HEK293 (cell line): ENCODE measurements around the gene HNRNPA2B1.

ENCODE experiments used
- CTCF ChIA-PET: fragments of 350-600 bp; formaldehyde crosslinking; extraction: SDS; loops from one replicate; lab custom pipeline; 2021; ENCODE audit warnings: antibody characterized with exemption; lab: Yijun Ruan, JAX
- POLR2A ChIA-PET: fragments of 300-600 bp; formaldehyde crosslinking; extraction: SDS; loops from one replicate; lab custom pipeline; 2020; ENCODE audit warnings: antibody characterized with exemption, inconsistent platforms; lab: Yijun Ruan, JAX
- H3K27ac ChIP-seq: fragments of 200-500 bp; sonication (Bioruptor generic); 2 replicates; pipeline ENCODE4 v1.5.1; 2014; ENCODE audit warnings: low read depth, low read length, control low read depth, inconsistent platforms; ENCODE audit errors: extremely low read depth
- H3K36me3 ChIP-seq, 2 experiments: fragments of 200-500 bp in 1 of 2; sonication (Bioruptor generic) in 1 of 2; 1 replicate in 1 of 2; 2 replicates in 1 of 2; pipeline ENCODE4 v1.5.1; 2014 to 2017; ENCODE audit warnings: inconsistent platforms in 2 of 2, low read length in 2 of 2; ENCODE audit not compliant: control insufficient read depth in 2 of 2, insufficient read depth in 1 of 2
- H3K4me1 ChIP-seq: fragments of 200-500 bp; sonication (Bioruptor generic); 2 replicates; pipeline ENCODE4 v1.5.1; 2014; ENCODE audit warnings: mild to moderate bottlenecking, low read length, inconsistent platforms; ENCODE audit not compliant: control insufficient read depth, insufficient read depth
- H3K4me3 ChIP-seq: 2 replicates; pipeline ENCODE4 v1.5.1; 2011; ENCODE audit warnings: low read depth, mild to moderate bottlenecking, control low read depth, low read length, moderate library complexity
- H3K9me3 ChIP-seq: fragments of 200-500 bp; sonication (Bioruptor generic); 2 replicates; pipeline ENCODE4 v1.5.1; 2014; ENCODE audit warnings: low read depth, low read length, inconsistent platforms; ENCODE audit not compliant: control insufficient read depth, insufficient read depth
- REPIN1 ChIP-seq: fragments of 450-650 bp; formaldehyde crosslinking; IDR thresholded peaks from 2 replicates; pipeline ENCODE4 v1.5.1; 2017; ENCODE audit warnings: missing biosample characterization, missing genetic modification characterization, low read depth
- SP3 ChIP-seq: fragments of 450-650 bp; formaldehyde crosslinking; IDR thresholded peaks from 2 replicates; pipeline ENCODE4 v1.5.1; 2016; ENCODE audit warnings: missing biosample characterization, missing genetic modification characterization
- ZBTB17 ChIP-seq: fragments of 450-650 bp; formaldehyde crosslinking; IDR thresholded peaks from 2 replicates; pipeline ENCODE4 v1.5.1; 2016; ENCODE audit warnings: missing biosample characterization, missing genetic modification characterization
- ZBTB6 ChIP-seq: fragments of 450-650 bp; formaldehyde crosslinking; IDR thresholded peaks from 2 replicates; pipeline ENCODE4 v1.5.1; 2017; ENCODE audit warnings: missing biosample characterization, missing genetic modification characterization
- ZBTB8A ChIP-seq: fragments of 450-650 bp; formaldehyde crosslinking; IDR thresholded peaks from 2 replicates; pipeline ENCODE4 v1.5.1; 2016; ENCODE audit warnings: missing biosample characterization, missing genetic modification characterization
- ZFP3 ChIP-seq: fragments of 450-650 bp; formaldehyde crosslinking; IDR thresholded peaks from 2 replicates; pipeline ENCODE4 v1.5.1; 2016; ENCODE audit warnings: low read depth, missing biosample characterization, missing genetic modification characterization
- ZNF10 ChIP-seq: fragments of 450-650 bp; formaldehyde crosslinking; IDR thresholded peaks from 2 replicates; pipeline ENCODE4 v1.5.1; 2017; ENCODE audit warnings: missing biosample characterization, missing genetic modification characterization
- ZNF146 ChIP-seq: fragments of 450-650 bp; formaldehyde crosslinking; IDR thresholded peaks from 2 replicates; pipeline ENCODE4 v1.5.1; 2016; ENCODE audit warnings: missing biosample characterization, missing genetic modification characterization
- ZNF423 ChIP-seq: fragments of 450-650 bp; formaldehyde crosslinking; IDR thresholded peaks from 2 replicates; pipeline ENCODE4 v1.5.1; 2016; ENCODE audit warnings: missing biosample characterization, missing genetic modification characterization
- ZNF529 ChIP-seq: fragments of 450-650 bp; formaldehyde crosslinking; IDR thresholded peaks from 2 replicates; pipeline ENCODE4 v1.5.1; 2017; ENCODE audit warnings: missing genetic modification characterization, missing biosample characterization; ENCODE audit not compliant: insufficient replicate concordance
- ZNF544 ChIP-seq: fragments of 450-650 bp; formaldehyde crosslinking; IDR thresholded peaks from 2 replicates; pipeline ENCODE4 v1.5.0; 2017; ENCODE audit warnings: missing biosample characterization, missing genetic modification characterization
- ZNF571 ChIP-seq: fragments of 450-650 bp; formaldehyde crosslinking; IDR thresholded peaks from 2 replicates; pipeline ENCODE4 v1.5.0; 2017; ENCODE audit warnings: missing biosample characterization, missing genetic modification characterization
- ZNF624 ChIP-seq: fragments of 450-650 bp; formaldehyde crosslinking; IDR thresholded peaks from 2 replicates; pipeline ENCODE4 v1.5.1; 2017; ENCODE audit warnings: missing biosample characterization, missing genetic modification characterization
- ZNF629 ChIP-seq: fragments of 450-650 bp; formaldehyde crosslinking; IDR thresholded peaks from 2 replicates; pipeline ENCODE4 v1.5.1; 2017; ENCODE audit warnings: missing biosample characterization, missing genetic modification characterization
- ZNF670 ChIP-seq: fragments of 450-650 bp; formaldehyde crosslinking; IDR thresholded peaks from 2 replicates; pipeline ENCODE4 v1.5.1; 2016; ENCODE audit warnings: missing biosample characterization, missing genetic modification characterization, low read depth
- ZNF785 ChIP-seq: fragments of 450-650 bp; formaldehyde crosslinking; IDR thresholded peaks from 2 replicates; pipeline ENCODE4 v1.5.1; 2016; ENCODE audit warnings: missing biosample characterization, missing genetic modification characterization
- ZNF837 ChIP-seq: fragments of 450-650 bp; formaldehyde crosslinking; IDR thresholded peaks from 2 replicates; pipeline ENCODE4 v1.5.1; 2016; ENCODE audit warnings: missing biosample characterization, missing genetic modification characterization
- TF ChIP-seq, protein P1 (sequence below): sonication (generic); formaldehyde crosslinking; IDR thresholded peaks from 2 replicates; pipeline ENCODE4 v1.8.1; 2022; ENCODE audit warnings: mild to moderate bottlenecking, moderate library complexity, missing genetic modification reagents
- TF ChIP-seq, protein P2 (sequence below): fragments of 450-650 bp; formaldehyde crosslinking; IDR thresholded peaks from 2 replicates; pipeline ENCODE4 v1.5.1; 2016; ENCODE audit warnings: missing biosample characterization, missing genetic modification characterization, low read depth

HNRNPA2B1 gene

DNA sequence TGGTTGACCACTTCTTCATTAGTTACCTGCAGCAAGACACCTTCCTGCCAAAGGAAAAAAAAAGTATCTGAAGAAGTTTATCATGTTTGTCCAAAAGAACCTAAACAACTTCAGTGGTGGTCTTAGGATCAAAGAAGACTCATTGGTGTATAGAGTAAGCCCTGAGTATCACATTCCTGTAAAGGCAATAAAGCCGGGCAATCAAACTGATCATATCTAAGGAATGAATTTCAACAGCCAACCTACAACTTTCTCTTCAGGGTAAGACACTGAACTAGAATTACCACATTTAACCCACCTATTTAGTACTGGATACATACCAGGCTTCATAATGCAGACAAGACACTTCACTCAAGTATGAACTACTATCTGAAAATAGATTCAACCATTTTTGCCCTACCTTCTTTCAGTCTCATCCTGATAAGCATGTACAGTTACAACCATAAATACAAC, 10.1 kb downstream of the HNRNPA2B1 start:
- ChIA-PET POLR2A (interaction anchor here (1.0 to 3.7 kb wide), 2 partner anchors 9 to 38 kb away, joined by 3 to 56 read pairs; partner anchors contain the start of genes CBX3, HNRNPA2B1 and NFE2L3), CTCF (interaction anchor here (1.2 to 2.8 kb wide), 3 partner anchors 86 to 180 kb away, joined by 3 to 21 read pairs (median 4); no protein-coding TSS in a partner anchor)
- Histone ChIP-seq H3K27ac (no peak overlapping the region), H3K4me1 (peaks cover 7% of the 10 kb centered on the region), H3K9me3 (no peaks in the 10 kb centered on the region), H3K36me3 (peaks cover 64 to 73% of the 10 kb centered on the region in 2 experiments), H3K4me3 (no peak overlapping the region)
- no peak for TF ChIP-seq ZNF423 (tag by site-specific recombination)
- TF ChIP-seq ZNF544 (tag by site-specific recombination) = no peak

DNA sequence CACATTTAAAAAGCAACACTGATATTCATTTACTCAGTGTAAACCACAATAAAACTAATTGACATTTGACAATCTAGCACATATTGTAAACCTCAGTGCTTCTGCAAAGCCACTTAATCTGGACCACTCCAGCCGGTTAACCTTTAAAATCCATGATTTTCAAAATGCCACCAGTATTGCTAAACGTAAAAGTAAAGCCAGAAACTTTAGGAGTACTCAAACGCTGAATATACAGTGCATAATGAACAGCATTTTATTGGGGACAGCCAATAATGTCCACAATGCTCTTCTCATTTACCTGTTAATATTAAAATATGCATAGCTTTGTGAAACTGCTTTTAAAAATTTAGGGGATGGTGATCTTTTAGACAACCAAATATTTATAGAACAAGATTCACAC, 10.8 kb downstream of the HNRNPA2B1 start:
- no peaks in the 10 kb centered on the region for H3K9me3 ChIP-seq
- CTCF ChIA-PET = interaction anchor here (0.6 to 1.7 kb wide), 3 partner anchors 8 to 255 kb away, joined by 3 to 10 read pairs (median 4); no protein-coding TSS in a partner anchor
- H3K27ac ChIP-seq = no peak overlapping the region; the same call in 1 of the 2 replicates
- TF ChIP-seq ZNF571 (tag by site-specific recombination) (no peak), ZNF629 (tag by site-specific recombination) (no peak), ZNF670 (no peak), ZBTB17 (tag by site-specific recombination) (no peak), ZFP3 (no peak), ZNF624 (tag by site-specific recombination) (no peak), ZNF529 (no peak), ZBTB6 (tag by site-specific recombination) (no peak), SP3 (tag by site-specific recombination) (no peak), ZNF10 (tag by site-specific recombination) (no peak), ZNF785 (tag by site-specific recombination) (no peak), ZBTB8A (tag by site-specific recombination) (no peak), ZNF837 (no peak), ZNF146 (tag by site-specific recombination) (no peak), REPIN1 (tag by site-specific recombination) (no peak)
- TF ChIP-seq, protein P1, sequence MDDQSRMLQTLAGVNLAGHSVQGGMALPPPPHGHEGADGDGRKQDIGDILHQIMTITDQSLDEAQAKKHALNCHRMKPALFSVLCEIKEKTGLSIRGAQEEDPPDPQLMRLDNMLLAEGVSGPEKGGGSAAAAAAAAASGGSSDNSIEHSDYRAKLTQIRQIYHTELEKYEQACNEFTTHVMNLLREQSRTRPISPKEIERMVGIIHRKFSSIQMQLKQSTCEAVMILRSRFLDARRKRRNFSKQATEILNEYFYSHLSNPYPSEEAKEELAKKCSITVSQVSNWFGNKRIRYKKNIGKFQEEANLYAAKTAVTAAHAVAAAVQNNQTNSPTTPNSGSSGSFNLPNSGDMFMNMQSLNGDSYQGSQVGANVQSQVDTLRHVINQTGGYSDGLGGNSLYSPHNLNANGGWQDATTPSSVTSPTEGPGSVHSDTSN = no peak
- TF ChIP-seq, protein P2, sequence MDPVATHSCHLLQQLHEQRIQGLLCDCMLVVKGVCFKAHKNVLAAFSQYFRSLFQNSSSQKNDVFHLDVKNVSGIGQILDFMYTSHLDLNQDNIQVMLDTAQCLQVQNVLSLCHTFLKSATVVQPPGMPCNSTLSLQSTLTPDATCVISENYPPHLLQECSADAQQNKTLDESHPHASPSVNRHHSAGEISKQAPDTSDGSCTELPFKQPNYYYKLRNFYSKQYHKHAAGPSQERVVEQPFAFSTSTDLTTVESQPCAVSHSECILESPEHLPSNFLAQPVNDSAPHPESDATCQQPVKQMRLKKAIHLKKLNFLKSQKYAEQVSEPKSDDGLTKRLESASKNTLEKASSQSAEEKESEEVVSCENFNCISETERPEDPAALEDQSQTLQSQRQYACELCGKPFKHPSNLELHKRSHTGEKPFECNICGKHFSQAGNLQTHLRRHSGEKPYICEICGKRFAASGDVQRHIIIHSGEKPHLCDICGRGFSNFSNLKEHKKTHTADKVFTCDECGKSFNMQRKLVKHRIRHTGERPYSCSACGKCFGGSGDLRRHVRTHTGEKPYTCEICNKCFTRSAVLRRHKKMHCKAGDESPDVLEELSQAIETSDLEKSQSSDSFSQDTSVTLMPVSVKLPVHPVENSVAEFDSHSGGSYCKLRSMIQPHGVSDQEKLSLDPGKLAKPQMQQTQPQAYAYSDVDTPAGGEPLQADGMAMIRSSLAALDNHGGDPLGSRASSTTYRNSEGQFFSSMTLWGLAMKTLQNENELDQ (tag by site-specific recombination) = no peak
- POLR2A ChIA-PET = interaction anchor here (3.7 kb wide), 1 partner anchor 9 kb away, joined by 56 read pairs; the partner anchor contains the start of genes CBX3 and HNRNPA2B1
- H3K36me3 ChIP-seq = peaks cover 58 to 70% of the 10 kb centered on the region in 2 experiments
- peaks cover 7% of the 10 kb centered on the region for H3K4me1 ChIP-seq
- no peak overlapping the region for H3K4me3 ChIP-seq
